Limb (tissue), 2 donors: ENCODE data around the gene IYD.
A peak's percentile ranks its signal among the peaks of the same experiment; 100 is the strongest.

Experiments used
- DNase-seq, 2 donors: peaks; one replicate each; pipeline ENCODE4 v3.0.0-alpha.2; 2016; ENCODE audit errors: extremely low spot score in 2 of 2

Gene IYD

DNA sequence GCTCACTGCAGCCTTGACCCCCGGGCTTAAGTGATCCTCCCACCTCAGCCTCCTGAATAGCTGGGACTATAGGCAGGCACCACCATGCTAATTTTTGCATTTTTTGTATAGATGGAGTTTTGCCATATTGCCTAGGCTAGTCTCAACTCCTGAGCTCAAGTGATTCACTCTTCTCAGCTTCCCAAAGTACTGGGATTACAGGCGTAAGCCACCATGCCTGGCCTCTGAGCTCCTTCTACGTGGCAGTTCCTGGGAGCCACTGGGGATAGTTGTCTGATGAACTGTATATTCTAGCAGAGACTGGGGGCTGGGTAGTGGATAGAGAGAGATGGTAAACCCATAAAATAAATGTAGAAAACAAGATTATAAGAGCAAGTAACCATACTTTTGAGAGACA, 26.1 kb downstream of the IYD start:
- no peak for DNase-seq

DNA sequence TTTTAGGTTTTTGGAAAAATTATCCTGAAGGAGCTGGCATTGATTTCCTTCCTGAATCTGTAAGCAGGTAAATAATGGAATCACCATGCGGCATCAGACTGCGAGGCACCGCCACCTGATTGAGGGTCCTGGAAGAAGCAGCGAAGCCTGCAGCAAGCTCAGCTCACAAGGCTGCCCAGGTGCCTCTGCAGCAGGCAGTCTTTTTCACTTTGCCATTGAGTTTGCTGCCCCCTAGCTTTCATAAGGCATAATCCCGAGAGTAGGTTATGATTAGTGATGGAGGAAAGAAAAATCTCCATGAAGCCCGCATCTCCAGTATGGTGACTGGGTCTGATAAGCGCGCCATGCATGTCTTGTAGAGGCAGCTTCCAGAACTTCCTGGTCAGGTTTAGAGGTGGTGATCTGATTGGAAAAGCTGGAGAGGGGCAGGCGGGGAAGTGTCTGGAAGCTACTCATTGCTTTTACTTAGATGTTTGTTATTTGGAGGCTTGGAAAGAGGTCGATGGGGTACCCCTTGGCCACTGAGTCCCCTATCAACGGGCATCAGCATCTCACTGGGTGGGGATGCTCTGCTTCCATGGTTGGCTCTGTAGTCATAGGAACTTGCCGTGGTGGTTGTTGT, 26.7 kb downstream of the IYD start:
- DNase-seq, result peak; percentile 53 to 59

DNA sequence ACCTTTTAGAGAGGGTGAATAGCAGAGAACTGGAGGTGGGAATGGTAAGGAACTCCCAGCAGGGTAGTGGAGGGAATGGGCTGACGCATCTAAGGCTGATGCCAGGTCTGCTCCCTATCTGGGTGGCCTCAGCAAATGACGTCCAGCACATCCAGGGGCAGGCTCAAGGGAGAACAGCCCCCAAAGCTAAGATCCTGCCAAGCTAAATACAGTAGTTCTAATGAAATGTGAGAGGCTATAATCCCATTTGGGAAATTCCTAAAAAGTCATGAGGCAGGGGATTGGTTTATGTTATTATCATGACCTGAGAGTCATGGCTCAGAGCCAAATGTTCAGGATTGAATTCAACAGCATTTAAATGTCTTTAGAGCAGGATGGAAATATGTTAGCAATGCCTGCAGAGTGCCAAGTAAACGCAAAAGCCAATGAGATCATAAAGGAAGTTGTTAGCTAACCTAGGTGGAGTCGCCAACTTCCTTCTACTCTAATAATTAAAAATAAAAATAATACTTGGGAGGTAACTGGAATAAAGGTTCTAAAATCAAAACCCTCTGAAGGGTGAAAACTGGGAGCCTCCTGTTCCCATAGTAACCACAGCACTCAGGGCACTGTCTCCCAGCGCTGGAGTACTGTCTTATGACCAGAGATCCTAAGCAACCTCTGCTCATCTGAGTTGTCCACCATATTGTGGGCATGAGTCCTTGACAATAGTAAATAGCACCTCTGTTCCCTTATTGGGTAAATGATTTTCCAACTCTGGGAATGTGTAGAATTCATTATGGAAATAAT, 34.8 kb downstream of the IYD start:
- peak; percentile 70 for DNase-seq

DNA sequence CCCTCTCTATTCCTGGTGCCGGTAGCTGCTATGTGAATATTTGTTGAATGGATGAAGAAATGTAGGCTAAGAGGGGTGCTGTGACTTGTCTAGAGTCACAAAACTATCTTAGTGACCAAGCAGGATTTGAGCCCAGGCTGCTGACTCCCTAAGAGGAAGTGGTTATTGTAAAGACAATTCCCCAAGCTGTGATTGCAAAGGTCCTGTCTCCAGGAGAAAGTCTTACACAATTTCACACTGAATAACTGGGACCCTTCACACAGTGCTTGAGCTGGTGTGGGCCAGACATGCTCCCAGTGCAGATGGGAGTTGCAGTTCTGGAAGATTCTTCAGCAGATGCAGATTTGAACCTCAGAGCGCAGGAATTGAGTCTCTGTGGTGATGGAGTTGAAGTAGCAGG, 38.1 kb downstream of the IYD start:
- no peak for DNase-seq

DNA sequence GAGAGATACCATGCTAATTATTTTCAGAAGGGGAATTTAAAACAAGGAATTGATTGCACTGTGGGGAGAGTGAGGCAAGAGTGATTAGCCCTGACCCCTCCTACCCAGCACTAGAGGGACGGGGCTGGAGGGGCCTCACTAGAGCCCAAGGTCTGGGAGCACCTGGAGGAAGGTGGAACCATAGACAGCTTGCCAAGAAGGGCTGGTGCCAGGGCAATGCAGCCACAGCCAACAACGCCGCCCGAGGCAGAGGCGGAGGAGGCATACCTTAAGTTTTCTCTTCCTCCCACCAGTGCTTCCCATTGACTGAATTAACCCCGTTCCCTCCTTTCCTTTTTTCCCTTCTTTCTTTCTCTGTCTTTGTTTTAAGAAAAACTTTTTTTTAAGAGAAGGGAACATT, 40.0 kb downstream of the IYD start:
- no peak for DNase-seq

DNA sequence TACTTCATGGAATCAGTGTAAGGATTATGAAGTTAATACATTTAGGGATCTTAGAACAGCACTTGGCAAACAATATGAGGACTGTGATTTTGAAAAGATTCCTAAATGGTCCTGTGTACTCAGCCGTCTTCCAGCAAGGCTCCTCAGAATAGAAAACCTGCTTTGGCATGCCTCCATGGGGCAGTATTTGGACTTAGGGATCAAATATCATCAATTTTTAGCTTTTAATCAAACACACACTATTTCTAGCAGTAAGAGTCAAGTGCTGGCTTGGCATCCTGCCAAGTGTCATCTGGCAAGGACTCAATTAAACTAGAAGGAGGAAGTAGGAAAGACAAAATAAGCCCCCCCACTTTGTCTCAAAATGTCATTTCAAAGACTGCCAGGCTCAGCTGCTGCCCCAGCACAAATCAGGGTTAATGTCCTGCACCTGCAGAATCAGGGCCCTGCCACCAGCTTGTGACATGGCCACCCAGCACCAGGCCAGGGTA, 40.8 kb downstream of the IYD start:
- DNase-seq, result peak in 1 of 2 donors; percentile 59

DNA sequence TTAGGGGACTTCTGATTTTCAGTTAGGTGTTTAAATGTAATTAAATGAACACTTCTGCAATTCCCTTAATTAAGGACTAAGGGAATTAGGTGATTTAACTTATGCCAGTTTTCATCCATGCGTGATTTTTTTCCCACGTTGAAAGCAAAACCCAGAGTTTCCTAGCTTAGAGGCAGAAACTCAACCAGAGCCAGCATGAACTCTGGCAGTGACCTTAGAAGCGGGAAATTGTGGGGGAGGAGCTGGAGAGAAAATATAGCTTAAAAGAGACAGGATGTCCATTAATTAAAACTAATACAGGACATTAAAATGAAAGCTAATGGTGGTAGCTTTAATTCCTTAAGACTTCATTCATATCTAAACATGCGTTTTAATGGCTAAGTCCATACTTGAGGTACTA, 41.6 kb downstream of the IYD start:
- DNase-seq, result no peak

DNA sequence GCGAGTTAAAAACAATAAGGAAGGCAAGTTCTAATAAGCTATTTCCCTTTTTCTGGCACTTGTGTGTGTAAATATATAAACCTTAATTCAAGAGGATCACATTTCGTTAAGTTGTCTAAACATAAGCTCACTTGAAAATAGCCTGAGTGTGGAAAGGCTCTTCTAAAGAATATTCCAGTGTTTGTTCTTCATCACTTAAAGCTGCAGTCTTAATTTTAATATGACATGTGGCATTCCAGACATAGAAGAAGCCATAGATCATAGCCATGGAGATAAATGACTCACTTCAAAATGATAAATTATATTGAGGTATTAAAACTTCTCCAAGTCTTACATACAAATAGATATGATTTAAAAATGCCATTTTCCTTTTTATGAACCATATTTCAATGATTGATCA, 42.1 kb downstream of the IYD start:
- no peak for DNase-seq

DNA sequence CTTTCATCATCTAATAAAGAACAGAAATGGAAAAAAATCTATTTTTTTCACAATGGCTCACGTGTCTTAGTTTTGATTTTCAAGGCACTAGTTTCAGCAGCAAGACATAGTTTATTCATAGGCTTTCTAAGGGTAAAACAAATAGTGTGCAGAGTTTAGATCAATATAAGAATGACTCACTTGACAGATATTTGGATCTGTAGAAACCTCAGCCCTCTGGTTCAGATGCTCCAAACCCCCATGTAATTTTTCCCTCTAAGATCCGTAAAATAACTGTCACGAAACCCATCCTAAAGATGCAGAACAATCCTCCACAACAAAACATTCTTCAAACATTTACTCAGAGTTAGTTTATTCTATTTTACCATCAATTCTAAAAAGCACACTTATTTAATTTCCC, 43.4 kb downstream of the IYD start:
- no peak for DNase-seq

DNA sequence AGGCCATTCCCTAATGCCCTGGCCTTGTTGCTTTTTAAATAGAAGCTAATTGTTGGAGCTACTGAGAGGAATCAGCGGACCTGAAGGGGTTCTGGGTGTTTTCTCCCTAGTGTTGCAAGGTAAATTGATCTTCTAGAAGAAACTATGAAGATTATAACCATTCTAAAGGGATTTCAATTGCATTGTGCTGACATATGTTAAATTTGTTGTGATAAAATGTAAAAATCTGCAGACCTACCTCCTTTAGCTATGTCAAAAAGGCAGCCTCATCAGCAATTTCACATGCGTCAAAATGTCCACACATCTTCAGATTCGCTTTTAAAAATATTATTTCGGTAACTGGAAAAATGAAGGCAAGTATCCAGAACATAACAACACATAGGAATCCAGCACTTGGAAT, 44.4 kb downstream of the IYD start:
- DNase-seq, result no peak

DNA sequence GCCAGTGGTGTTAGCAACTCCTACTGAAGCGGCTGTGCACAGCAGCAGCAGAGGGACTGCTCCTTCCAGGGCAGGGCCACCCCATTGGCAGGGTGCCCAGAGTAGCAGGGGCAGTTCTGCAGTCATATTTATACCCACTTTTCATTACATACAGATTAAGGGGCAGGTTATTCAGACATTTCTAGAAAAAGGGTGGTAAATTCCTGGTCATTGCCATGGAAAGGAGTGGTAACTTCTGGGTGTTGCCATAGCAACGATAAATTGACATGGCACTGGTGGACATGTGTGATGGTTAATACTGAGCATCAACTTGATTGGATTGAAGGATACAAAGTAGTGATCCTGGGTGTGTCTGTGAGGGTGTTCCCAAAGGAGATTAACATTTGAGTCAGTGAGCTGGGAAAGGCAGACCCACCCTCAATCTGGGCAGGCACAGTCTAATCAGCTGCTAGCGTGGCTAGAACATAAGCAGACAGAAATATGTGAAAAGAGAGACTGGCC, 45.0 kb downstream of the IYD start:
- DNase-seq, result no peak

DNA sequence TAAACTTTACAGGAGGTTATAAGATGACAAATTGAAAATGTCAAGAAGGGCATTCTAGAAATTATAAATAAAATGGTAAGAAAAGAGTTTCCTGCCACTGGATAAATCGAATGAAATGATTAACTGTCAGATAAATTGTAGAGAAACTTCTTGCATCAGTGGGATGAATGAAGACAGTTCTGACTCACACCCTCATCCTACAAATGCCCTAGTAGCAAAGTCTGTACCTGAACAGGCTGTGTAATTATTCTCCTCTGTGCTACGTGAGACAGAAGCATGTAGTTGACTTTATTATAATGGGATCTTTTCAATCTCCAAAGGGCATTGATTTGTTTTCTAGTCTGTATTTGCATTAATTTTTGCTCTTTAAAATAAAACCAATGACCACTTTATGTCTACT, 47.3 kb downstream of the IYD start:
- no peak for DNase-seq

DNA sequence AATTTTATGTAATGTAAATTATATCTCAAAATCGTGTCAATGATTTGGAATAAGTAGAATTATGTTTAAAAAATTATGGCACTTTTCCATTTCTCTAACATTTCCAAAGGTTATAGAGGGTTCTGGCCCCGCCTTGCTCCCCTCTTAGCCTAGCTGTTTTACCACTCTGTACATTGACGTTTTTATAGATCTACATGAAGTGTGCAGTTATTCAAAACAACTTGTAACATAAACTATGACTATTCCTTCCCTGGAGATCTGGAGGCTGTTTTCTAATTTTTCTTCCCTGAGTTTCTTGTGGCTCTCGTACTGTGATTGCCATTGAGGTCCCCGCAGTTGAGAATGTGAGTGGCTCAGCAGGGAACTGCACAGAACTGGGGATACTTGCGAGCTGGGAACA, 48.4 kb downstream of the IYD start:
- no peak for DNase-seq

DNA sequence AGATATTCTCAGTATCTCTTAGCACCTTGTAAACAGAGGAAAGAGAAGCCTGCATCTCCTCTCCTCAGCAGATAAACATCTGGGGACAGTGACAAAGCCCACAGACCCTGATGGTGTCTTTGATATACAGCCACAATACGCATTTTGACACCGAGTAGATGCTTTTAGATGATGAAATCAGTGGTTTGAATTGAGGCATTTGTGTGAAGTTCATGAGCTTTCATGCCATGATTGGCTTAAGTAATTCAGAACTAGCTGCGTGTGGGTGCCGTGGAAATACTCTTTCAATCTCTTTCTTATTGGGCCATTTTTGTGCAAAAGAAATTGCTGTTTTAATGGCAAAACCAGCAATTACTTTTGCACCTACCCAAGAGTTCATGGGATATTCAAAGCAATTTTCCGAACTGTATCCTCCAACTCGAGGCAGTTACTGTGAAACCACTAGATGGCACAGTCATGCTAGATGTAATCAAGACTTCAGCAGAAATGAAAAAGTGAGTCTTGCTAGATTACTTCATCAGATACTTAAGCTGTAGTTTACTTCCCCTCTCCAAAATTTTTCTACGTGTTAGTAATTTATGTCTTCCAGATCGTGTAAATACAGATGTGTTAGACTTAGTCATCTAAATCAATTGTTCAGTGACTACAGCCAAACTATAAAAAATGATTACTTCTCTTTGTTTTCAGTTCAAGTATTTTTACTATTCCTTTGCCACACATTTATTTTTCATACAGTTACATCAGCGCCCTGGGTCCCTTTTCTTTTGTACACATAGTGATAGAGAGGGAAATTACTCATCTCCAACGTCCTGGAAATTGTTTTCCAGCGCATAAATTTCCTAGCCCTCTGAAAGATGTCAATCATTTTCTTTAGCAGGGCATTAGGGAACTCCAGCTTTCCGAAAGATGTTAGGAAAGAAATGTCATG, 49.4 kb downstream of the IYD start:
- peak in 1 of 2 donors; percentile 94 for DNase-seq

DNA sequence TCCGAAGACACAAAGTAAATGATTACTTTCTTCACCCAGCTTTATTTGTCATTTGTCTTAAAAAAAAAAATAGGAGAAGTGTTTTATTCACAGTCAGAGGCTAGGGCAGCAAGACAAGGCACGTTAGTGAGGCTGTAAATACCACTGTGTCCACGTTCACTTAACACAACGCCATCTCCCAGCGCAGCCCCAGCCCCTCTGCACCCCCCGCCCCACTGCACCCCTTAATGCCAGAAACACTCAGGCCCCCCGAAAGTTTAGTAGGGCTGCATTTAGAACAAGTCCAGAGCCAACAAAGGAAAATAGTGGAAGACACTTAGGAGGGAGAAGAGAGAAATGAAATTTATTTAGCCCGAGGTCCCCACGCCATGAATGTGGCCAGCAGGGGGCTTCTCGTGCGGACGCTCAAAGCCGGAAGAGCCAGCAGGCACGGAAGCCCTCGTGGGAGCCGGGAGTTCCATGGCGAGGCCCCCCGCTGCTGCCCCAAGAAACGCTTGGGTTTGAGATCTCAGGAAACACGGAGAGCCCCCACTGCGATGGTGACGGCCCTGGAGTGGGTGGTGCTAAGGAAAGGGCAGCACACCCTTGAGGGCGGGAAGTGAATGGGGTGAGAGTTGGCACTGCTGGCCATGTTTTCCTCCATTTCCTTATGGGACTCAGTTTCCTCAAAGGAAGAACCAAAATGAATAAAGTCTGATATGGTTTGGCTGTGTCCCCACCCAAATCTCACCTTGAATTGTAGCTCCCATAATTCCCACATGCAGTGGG, 50.2 kb downstream of the IYD start:
- DNase-seq, result peak; percentile 66 to 81

DNA sequence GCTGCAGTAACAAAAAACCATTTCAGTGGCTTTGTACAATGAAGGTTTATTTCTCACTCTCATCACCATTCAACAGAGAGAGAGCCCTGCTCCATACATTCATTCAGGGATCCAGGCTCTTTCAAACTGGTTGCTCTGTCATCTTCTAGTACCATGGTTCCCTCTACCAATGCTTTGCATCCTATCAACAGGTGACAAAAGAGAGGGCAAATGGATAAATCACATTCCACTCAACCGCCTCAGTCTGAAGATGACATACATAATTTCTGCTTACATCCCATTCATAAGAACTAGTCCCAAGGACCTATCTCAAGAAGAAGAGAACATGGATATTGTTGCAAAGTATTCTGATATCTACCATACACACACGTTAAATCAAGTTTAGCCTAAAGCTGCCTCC, 51.6 kb downstream of the IYD start:
- DNase-seq, result no peak

DNA sequence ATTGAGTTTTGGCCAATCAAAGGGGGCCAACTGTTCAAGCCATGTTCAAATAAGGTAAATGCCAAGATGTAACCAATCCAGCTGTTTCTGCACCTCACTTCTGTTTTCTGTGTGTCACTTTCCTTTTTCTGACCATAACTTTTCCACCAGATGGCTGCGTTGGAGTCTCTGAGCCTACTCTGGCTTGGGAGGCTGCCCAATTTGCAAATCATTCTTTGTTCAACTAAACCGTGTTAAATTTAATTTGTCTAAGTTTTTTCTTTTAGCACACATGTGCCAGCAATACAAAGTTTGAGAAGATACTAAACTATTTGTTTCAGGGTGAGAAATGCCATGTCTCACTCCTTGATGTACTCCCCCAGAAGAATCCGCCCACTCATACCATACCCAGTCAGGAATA, 52.1 kb downstream of the IYD start:
- no peak for DNase-seq

DNA sequence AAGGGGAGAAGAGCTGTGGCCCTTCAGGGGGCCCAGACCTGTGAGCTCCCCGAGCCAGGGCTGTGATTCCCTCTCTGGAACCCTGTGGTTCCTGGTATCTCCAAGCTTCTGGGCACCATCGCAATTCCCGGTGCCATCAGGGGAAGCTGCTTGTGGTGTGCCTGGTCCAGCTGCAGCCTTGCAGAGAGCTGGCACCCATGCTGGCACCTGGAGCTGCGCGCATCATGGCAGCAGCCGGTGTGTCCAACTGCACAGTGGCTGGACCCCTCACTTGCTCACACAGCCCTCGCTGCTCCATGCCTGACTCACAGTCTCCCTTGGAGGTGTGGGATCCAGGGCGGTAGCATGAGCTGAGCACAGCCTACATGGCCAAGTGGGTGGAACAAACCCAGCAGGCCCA, 56.7 kb downstream of the IYD start:
- no peak for DNase-seq

DNA sequence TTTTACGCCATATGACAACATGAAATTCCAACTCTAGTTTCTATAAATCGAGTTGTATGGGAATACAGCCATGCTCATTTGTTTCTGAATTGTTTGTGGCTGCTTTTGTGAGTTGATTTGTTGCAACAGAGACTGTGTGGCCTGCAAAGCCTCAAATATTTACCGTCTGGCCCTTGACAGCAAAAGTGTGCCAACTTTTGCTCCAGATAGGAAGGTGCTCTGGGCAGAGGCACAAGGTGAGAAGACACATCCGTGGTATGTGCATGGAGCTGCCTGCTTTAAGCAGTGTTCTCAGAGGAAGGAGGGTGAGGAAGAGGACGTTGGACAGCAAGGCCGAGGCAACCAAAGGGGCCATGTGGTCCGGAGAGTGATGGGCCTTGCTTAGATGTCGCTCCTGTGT, 57.4 kb downstream of the IYD start:
- DNase-seq, result no peak

DNA sequence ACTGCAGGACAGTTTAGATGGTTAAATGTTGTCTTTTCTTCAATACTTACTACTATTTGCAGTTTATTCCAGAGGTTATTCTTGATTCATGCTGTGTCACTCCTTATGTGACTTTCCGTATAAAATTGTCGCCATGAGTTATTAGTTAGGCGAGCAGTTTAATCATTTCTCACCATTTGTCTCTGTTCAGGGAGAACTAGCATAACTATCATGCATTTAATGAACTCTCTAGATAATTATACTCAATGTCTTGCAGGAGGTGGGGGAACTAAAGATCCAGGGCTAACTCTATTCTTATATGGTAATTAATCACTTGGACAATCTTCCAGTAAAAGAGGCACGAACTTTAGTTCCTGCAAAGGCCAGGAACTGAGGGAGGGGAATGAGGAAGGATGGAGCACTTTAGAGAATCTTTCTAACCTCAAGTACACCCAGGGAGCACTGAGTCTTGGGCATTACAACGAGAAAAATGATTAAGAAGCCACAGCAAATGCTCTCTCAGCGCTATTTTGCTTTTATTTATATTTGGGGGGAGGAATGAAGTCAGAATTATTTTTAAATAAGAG, 58.3 kb downstream of the IYD start:
- DNase-seq, result no peak

DNA sequence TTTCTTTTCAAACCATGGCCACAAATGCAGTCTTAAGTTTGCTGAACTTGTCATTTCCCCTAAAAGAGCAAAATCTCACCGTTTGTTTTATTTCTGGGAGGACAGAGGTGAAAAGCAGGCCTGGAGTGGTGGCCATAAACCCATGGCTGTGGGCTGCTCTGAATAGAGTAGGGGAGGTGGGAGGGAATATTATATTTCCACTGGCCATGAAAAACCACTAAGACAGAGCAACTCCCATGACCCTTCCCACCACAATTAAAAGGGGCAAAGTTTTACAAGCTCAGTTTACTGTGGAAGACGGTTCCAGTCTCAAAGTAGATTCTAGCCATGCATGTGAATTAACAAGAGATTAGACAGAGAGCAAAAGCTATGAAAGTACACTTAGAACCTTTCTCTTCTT, 59.0 kb downstream of the IYD start:
- no peak for DNase-seq
